Heart right ventricle (tissue), 16 donors: ENCODE data around the gene TLE1. TPM values are rescaled to one million over a fixed set of nuclear protein-coding genes. Genes with fewer than 3 reads are reported as not detected.

Experiments
- ATAC-seq, 8 donors: fragments of 200-7000 bp; cut with Tn5 transposase; one replicate each; pipeline ENCODE4 v1.9.1; 2020; ENCODE audit warnings: mild to moderate bottlenecking in 8 of 8, moderate library complexity in 8 of 8, moderate number of reproducible peaks in 1 of 8
- DNase-seq, 2 donors: peaks; one replicate each; pipeline ENCODE4 v3.0.0-alpha.2; 2020
- H3K27ac ChIP-seq, 10 donors: fragments of 200-600 bp; sonication (generic) in 2 of 10; one replicate each; pipeline versions ENCODE4 v1.5.0 to v1.8.0; 2020 to 2022; ENCODE audit warnings: mild to moderate bottlenecking in 3 of 10
- H3K27me3 ChIP-seq, 7 donors: fragments of 200-600 bp; one replicate each; pipeline ENCODE4 v1.8.0; 2021 to 2022; ENCODE audit warnings: mild to moderate bottlenecking in 2 of 7
- H3K36me3 ChIP-seq, 9 donors: fragments of 200-600 bp; sonication (generic) in 1 of 9; one replicate each; pipeline versions ENCODE4 v1.5.0 to v1.8.0; 2020 to 2022; ENCODE audit warnings: mild to moderate bottlenecking in 2 of 9
- H3K4me1 ChIP-seq, 9 donors: fragments of 200-600 bp; sonication (generic) in 1 of 9; one replicate each; pipeline versions ENCODE4 v1.5.0 to v1.8.0; 2020 to 2022; ENCODE audit warnings: mild to moderate bottlenecking in 4 of 9
- H3K4me3 ChIP-seq, 10 donors: fragments of 200-600 bp; sonication (generic) in 2 of 10; one replicate each; pipeline versions ENCODE4 v1.5.0 to v1.8.0; 2020 to 2022; ENCODE audit warnings: mild to moderate bottlenecking in 7 of 10, moderate library complexity in 2 of 10
- H3K9me3 ChIP-seq, 11 donors: fragments of 200-600 bp in 10 of 11; sonication (generic) in 2 of 11; one replicate each; pipeline versions ENCODE4 v1.5.0 to v1.8.0; 2013 to 2022; ENCODE audit warnings: mild to moderate bottlenecking in 2 of 11, control low read depth in 1 of 11, moderate library complexity in 1 of 11
- CTCF ChIP-seq, 9 donors: fragments of 200-600 bp; sonication (generic) in 2 of 9; IDR thresholded peaks; one replicate each; pipeline versions ENCODE4 v1.5.0 to v1.8.0; 2021 to 2022; ENCODE audit warnings: antibody characterized with exemption in 9 of 9, mild to moderate bottlenecking in 5 of 9, moderate library complexity in 1 of 9
- WGBS, 2 donors: extraction: QIAGEN DNeasy Blood & Tissue Kit; methylation state at CpG; one replicate each; pipeline ENCODE4 v1.1.7; 2013; ENCODE audit warnings: inconsistent platforms in 1 of 2; 5-methylcytosine and 5-hydroxymethylcytosine counted together
- intact Hi-C, 10 donors: fragments of 100-400 bp; cut with DNase I; formaldehyde crosslinking; loops; one replicate each; pipeline versions ENCODE4 v1.11.1 to v1.14.2; 2022
- polyA plus RNA-seq, 2 donors: library from polyadenylated mRNA; stranded (reverse); fragments of 200-250 nt; gene quantifications; one replicate each; pipeline ENCODE4 v1.2.3, GENCODE V29; 2013
- total RNA-seq, 10 donors: library from RNA; stranded (reverse); fragmentation: NEBNext Ultra II Directional in 3 of 10; extraction: Animal tissue kit (Norgen Biotek cat#: 25700) in 3 of 10; gene quantifications; one replicate each; pipeline versions ENCODE4 v1.2.1 to v1.2.4, GENCODE V29; 2021 to 2023
- donor health status: Arrhythmogenic right ventricular cardiomyopathy.
- donor health status: ischemic (EF 13 %, LVEDD 7.1; RV severe dilation, severe dysfunction).
- donor health status: healthy with polysubstance abuse.
- donor health status: DM: no; HTN: yes; CAD: no.
- donor health status: DM: no; HTN: no; CAD: no.
- donor health status: ischemic (EF 25% LVEDD 6.9; RV normal size, moderate dysfunction).
- donor health status: ischemic (EF 25% LVEDD 5.7; RV mildly dilated, moderate dysfunction).
- donor health status: healthy.
- donor health status: DM: yes; HTN: yes; CAD: no.
- donor health status: Ischemic cardiomyopathy.
- donor health status: ischemic (EF 35%, LVEDD 5.7; RV mildly dilated, moderate dysfunction).
- donor health status: nonischemic (EF 11% LVEDD 7.7; RV severe dilation, severe dysfunction).
- donor health status: DM: yes; HTN: yes; CAD: no.
- donor health status: PGD.
- donor health status: ischemic (EF 29% LVEDD 5.4; RV normal size, mild dysfunction).
- donor health status: nonischemic (EF 23%, LVEDD 6.1; RV moderate dilation, normal function).

TLE1 gene
- total and polyA plus RNA-seq, 12 donors: 7.9 to 15.2 (median 11.0) TPM

- intact Hi-C loops: no loop called here
- 87 to 91% methylated on average over 8 of the region's 8 CpGs for WGBS, 2 donors
- ATAC-seq (no peak), DNase-seq (no peak)
- H3K9me3 ChIP-seq: no peaks in the 10 kb centered on the region
- peaks cover 0 to 73% (median 17%) of the 10 kb centered on the region in 9 donors for H3K36me3 ChIP-seq
- no peak for TF ChIP-seq CTCF (IDR thresholded peaks at IDR 0.05)
- no peak overlapping the region for H3K27ac ChIP-seq
- peaks cover 0 to 7% (median 0%) of the 10 kb centered on the region in 9 donors for H3K4me1 ChIP-seq
- H3K27me3 ChIP-seq: no peaks in the 10 kb centered on the region
- no peak overlapping the region for H3K4me3 ChIP-seq
Observed at GRCh38 chr9:81584099-81584498, 105.2 kb downstream of the TLE1 start.

- no peaks in the 10 kb centered on the region for H3K4me1 ChIP-seq
- no peak overlapping the region for H3K27ac ChIP-seq
- DNase-seq (no peak), ATAC-seq (no peak)
- no peak overlapping the region for H3K4me3 ChIP-seq
- TF ChIP-seq CTCF (IDR thresholded peaks at IDR 0.05): no peak
- intact Hi-C loops: no loop called here
- H3K36me3 ChIP-seq: peaks cover 0 to 54% (median 17%) of the 10 kb centered on the region in 9 donors
- 79 to 84% methylated on average over 3 of the region's 3 CpGs for WGBS, 2 donors
- no peaks in the 10 kb centered on the region for H3K9me3 ChIP-seq
- H3K27me3 ChIP-seq: no peaks in the 10 kb centered on the region
Observed at GRCh38 chr9:81581986-81582385, 107.4 kb downstream of the TLE1 start.

- intact Hi-C loops: loop anchor here in 1 of 10 donors (1.0 kb wide), 1 partner anchor 31 kb away; no protein-coding TSS in a partner anchor
- TF ChIP-seq CTCF (IDR thresholded peaks at IDR 0.05): no peak
- Histone ChIP-seq H3K9me3 (no peaks in the 10 kb centered on the region), H3K36me3 (peaks cover 0 to 31% (median 12%) of the 10 kb centered on the region in 9 donors), H3K4me3 (no peak overlapping the region), H3K27ac (no peak overlapping the region), H3K27me3 (no peaks in the 10 kb centered on the region), H3K4me1 (peaks cover 0 to 6% (median 0%) of the 10 kb centered on the region in 9 donors)
- DNase-seq (no peak), ATAC-seq (no peak)
- 79 to 81% methylated on average over 4 of the region's 4 CpGs for WGBS, 2 donors
Observed at GRCh38 chr9:81579381-81579780, 110.0 kb downstream of the TLE1 start.

GRCh38 chr9:81578606-81579005, 110.7 kb downstream of the TLE1 start:
- no peak for TF ChIP-seq CTCF (IDR thresholded peaks at IDR 0.05)
- Histone ChIP-seq H3K27me3 (no peaks in the 10 kb centered on the region), H3K4me1 (peaks cover 0 to 6% (median 0%) of the 10 kb centered on the region in 9 donors), H3K36me3 (peaks cover 0 to 23% (median 4%) of the 10 kb centered on the region in 9 donors), H3K9me3 (no peaks in the 10 kb centered on the region), H3K27ac (no peak overlapping the region), H3K4me3 (no peak overlapping the region)
- intact Hi-C loops: loop anchor here in 1 of 10 donors (1.0 kb wide), 1 partner anchor 30 kb away; no protein-coding TSS in a partner anchor
- DNase-seq (no peak), ATAC-seq (no peak)
